Neural cell (in vitro differentiated cells): ENCODE data around the gene SELENOW. TPM values are rescaled to one million over a fixed set of nuclear protein-coding genes. Genes with fewer than 3 reads are reported as not detected.

Experiments
- H2AFZ ChIP-seq: fragments of 200-600, 300-800 bp; sonication (generic), shearing (Covaris generic); 2 replicates; pipeline ENCODE4 v1.6.0; 2014; ENCODE audit warnings: low read depth, mild to moderate bottlenecking, antibody characterized with exemption, low read length, moderate library complexity
- H3F3A ChIP-seq: fragments of 200-600 bp; shearing (Covaris generic); 2 replicates; pipeline ENCODE4 v1.6.1; 2016; ENCODE audit warnings: mild to moderate bottlenecking, moderate library complexity, mixed read lengths, antibody characterized with exemption, low read length; ENCODE audit not compliant: insufficient read depth, poor library complexity, severe bottlenecking
- H3K27ac ChIP-seq: fragments of 200-600, 300-800 bp; sonication (generic), shearing (Covaris generic); 2 replicates; pipeline ENCODE4 v1.5.1; 2014; ENCODE audit warnings: mild to moderate bottlenecking, low read length, moderate library complexity
- H3K27me3 ChIP-seq: fragments of 300-800, 200-600 bp; sonication (generic), shearing (Covaris generic); 2 replicates; pipeline ENCODE4 v1.6.0; 2014; ENCODE audit warnings: mild to moderate bottlenecking, low read depth, low read length, moderate library complexity; ENCODE audit not compliant: insufficient read depth
- H3K36me3 ChIP-seq: fragments of 300-800, 200-600 bp; sonication (generic), shearing (Covaris generic); 2 replicates; pipeline ENCODE4 v1.5.1; 2014; ENCODE audit warnings: mild to moderate bottlenecking, antibody characterized with exemption, low read length, moderate library complexity; ENCODE audit not compliant: insufficient read depth
- H3K4me2 ChIP-seq: fragments of 300-800, 200-600 bp; sonication (generic), shearing (Covaris generic); 2 replicates; pipeline ENCODE4 v1.6.0; 2014; ENCODE audit warnings: mild to moderate bottlenecking, low read length
- H3K4me3 ChIP-seq: fragments of 300-800, 200-600 bp; sonication (generic), shearing (Covaris generic); 2 replicates; pipeline ENCODE4 v1.5.1; 2014; ENCODE audit warnings: mild to moderate bottlenecking, low read length, moderate library complexity
- H3K79me2 ChIP-seq: fragments of 200-600 bp; shearing (Covaris generic); replicated peaks from 2 replicates; pipeline ENCODE4 v1.6.0; 2014; ENCODE audit warnings: mild to moderate bottlenecking, low read length, moderate library complexity; ENCODE audit not compliant: insufficient read depth
- H3K9ac ChIP-seq: fragments of 300-800, 200-600 bp; sonication (generic), shearing (Covaris generic); 2 replicates; pipeline ENCODE4 v1.6.1; 2016; ENCODE audit warnings: mild to moderate bottlenecking, low read length, mixed read lengths
- H3K9me2 ChIP-seq: fragments of 200-600 bp; shearing (Covaris generic); 2 replicates; pipeline ENCODE4 v1.6.1; 2016; ENCODE audit warnings: mild to moderate bottlenecking, low read length, mixed read lengths; ENCODE audit not compliant: insufficient read depth
- H3K9me3 ChIP-seq: fragments of 200-600, 300-800 bp; sonication (generic), shearing (Covaris generic); 2 replicates; pipeline ENCODE4 v1.6.1; 2016; ENCODE audit warnings: mild to moderate bottlenecking, mixed run types, low read length, moderate library complexity, mixed read lengths
- H4K20me1 ChIP-seq: fragments of 200-600 bp; shearing (Covaris generic); 2 replicates; pipeline ENCODE4 v1.6.1; 2016; ENCODE audit warnings: mild to moderate bottlenecking, mixed run types; ENCODE audit not compliant: insufficient read depth
- CTCF ChIP-seq: fragments of 450-650 bp; IDR thresholded peaks from 2 replicates; pipeline ENCODE4 v1.5.1; 2014; ENCODE audit warnings: antibody characterized with exemption, mild to moderate bottlenecking, moderate library complexity; ENCODE audit not compliant: poor library complexity, severe bottlenecking
- MXI1 ChIP-seq: fragments of 450-650 bp; conservative IDR thresholded peaks from 2 replicates; pipeline ENCODE4 v1.6.1; 2014; ENCODE audit warnings: antibody characterized with exemption, mild to moderate bottlenecking; ENCODE audit not compliant: poor library complexity, severe bottlenecking
- POLR2AphosphoS5 ChIP-seq: IDR thresholded peaks from 2 replicates; pipeline ENCODE4 v1.6.1; 2012
- RAD21 ChIP-seq: fragments of 450-650 bp; conservative IDR thresholded peaks from 2 replicates; pipeline ENCODE4 v1.6.1; 2014; ENCODE audit warnings: antibody characterized with exemption, mild to moderate bottlenecking, moderate library complexity
- REST ChIP-seq: IDR thresholded peaks from 2 replicates; pipeline ENCODE4 v1.6.1; 2012; ENCODE audit warnings: borderline replicate concordance
- SMC3 ChIP-seq: fragments of 450-650 bp; conservative IDR thresholded peaks from 2 replicates; pipeline ENCODE4 v1.6.1; 2014; ENCODE audit warnings: antibody characterized with exemption, mild to moderate bottlenecking, moderate library complexity; ENCODE audit not compliant: poor library complexity
- polyA plus RNA-seq: library from polyadenylated mRNA; depleted of rRNA; stranded (reverse); fragments of >200 nt; gene quantifications from 2 replicates; pipeline ENCODE4 v1.2.3, GENCODE V29; 2014

Gene SELENOW
- polyA plus RNA-seq, 1 donor from 2014 or later: 811 TPM

GRCh38 chr19:47765523-47766358 is 12.8 kb upstream of the SELENOW start:
- Histone ChIP-seq H3K36me3 (no peaks in the 10 kb centered on the region), H3K4me2 (no peak overlapping the region), H3F3A (no peaks in the 10 kb centered on the region), H3K9me2 (no peaks in the 10 kb centered on the region), H4K20me1 (no peaks in the 10 kb centered on the region), H3K9ac (no peak overlapping the region), H3K79me2 (no peaks in the 10 kb centered on the region), H3K9me3 (no peaks in the 10 kb centered on the region), H2AFZ (no peak overlapping the region), H3K27ac (no peak overlapping the region), H3K4me3 (no peak overlapping the region), H3K27me3 (no peaks in the 10 kb centered on the region)
- TF ChIP-seq REST: no peak
- TF ChIP-seq RAD21: peak; percentile 48
- TF ChIP-seq POLR2AphosphoS5: no peak
- TF ChIP-seq CTCF: peak; percentile 62
- TF ChIP-seq SMC3: peak; percentile 59

- no peak overlapping the region for H3K9ac ChIP-seq
- H2AFZ ChIP-seq: no peak overlapping the region
- H3K4me3 ChIP-seq: no peak overlapping the region
- no peak overlapping the region for H3K4me2 ChIP-seq
- H3K27ac ChIP-seq: no peak overlapping the region
- H3K27me3 ChIP-seq: no peaks in the 10 kb centered on the region
- no peaks in the 10 kb centered on the region for H3K9me2 ChIP-seq
- H3F3A ChIP-seq: no peaks in the 10 kb centered on the region
- H3K79me2 ChIP-seq: no peaks in the 10 kb centered on the region
- H3K9me3 ChIP-seq: no peaks in the 10 kb centered on the region
- TF ChIP-seq CTCF: no peak
- TF ChIP-seq MXI1: no peak
- no peak for TF ChIP-seq SMC3
- no peaks in the 10 kb centered on the region for H4K20me1 ChIP-seq
- no peaks in the 10 kb centered on the region for H3K36me3 ChIP-seq
These were observed 12.2 kb upstream of the SELENOW start for GRCh38 chr19:47766359-47766620.
